Ascending aorta (tissue), 2 donors: Measurements from ENCODE around the gene RAD51B. TPM values are rescaled to one million over a fixed set of nuclear protein-coding genes. Genes with fewer than 3 reads are reported as not detected.

Experiments
- DNase-seq, 2 donors: peaks; one replicate each; pipeline ENCODE4 v3.0.0-alpha.2; 2019; ENCODE audit warnings: low spot score in 2 of 2
- H3K27ac ChIP-seq, 2 donors: fragments of 200-600 bp; sonication (generic); one replicate each; pipeline ENCODE4 v1.5.1; 2016 to 2017; ENCODE audit warnings: mild to moderate bottlenecking in 1 of 2
- H3K27me3 ChIP-seq: fragments of 200-600 bp; sonication (generic); one replicate; pipeline ENCODE4 v1.5.1; 2017
- H3K36me3 ChIP-seq, 2 donors: fragments of 200-600 bp; sonication (generic); one replicate each; pipeline ENCODE4 v1.5.1; 2016
- H3K4me1 ChIP-seq, 2 donors: fragments of 200-600 bp; sonication (generic); one replicate each; pipeline ENCODE4 v1.5.1; 2016 to 2017; ENCODE audit warnings: mild to moderate bottlenecking in 1 of 2
- H3K4me3 ChIP-seq, 2 donors: fragments of 200-600 bp; sonication (generic); one replicate each; pipeline ENCODE4 v1.5.1; 2016 to 2017; ENCODE audit warnings: mild to moderate bottlenecking in 1 of 2
- H3K9me3 ChIP-seq, 2 donors: fragments of 200-600 bp; sonication (generic); one replicate each; pipeline ENCODE4 v1.5.1; 2016
- intact Hi-C: fragments of 100-400 bp; cut with DNase I; formaldehyde crosslinking; loops from one replicate; pipeline ENCODE4 v1.15.1; 2023
- total RNA-seq: library from RNA; depleted of rRNA; stranded (reverse); fragments of >200 nt; gene quantifications from one replicate; pipeline ENCODE4 v1.1.0, GENCODE V29; 2016
- TF ChIP-seq, protein P1 (sequence below), 3 experiments: fragments of 200-600 bp in 2 of 3; fragments of 450-650 bp in 1 of 3; sonication (generic) in 2 of 3; IDR thresholded peaks; one replicate each; pipeline ENCODE4 v1.5.1; 2016 to 2019; ENCODE audit warnings: antibody characterized with exemption in 3 of 3, mild to moderate bottlenecking in 1 of 3, moderate library complexity in 1 of 3

The RAD51B gene
- total RNA-seq, 1 donor from 2014 or later, result not detected

DNA sequence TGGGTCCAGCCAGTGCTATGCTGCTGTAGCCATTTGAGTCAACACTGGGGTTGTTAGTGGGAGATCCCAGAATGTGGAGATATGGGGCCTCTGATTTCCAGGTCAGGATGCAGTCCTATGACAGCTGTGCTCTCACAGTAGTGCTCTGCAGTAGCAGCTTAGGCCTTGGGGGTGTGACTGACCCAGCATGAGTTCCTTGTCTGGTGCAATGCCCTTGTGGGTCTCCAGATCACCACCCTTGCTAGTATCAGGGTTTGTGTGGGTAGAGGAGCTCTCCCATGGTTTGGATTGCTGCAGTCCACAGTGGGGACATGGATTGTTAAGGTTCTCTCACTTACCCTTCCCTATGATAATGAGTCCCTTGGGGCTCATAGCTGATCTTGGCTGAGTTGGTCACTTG, 113.7 kb downstream of the RAD51B start:
- intact Hi-C loops, result no loop called here
- DNase-seq, result no peak
- Histone ChIP-seq H3K36me3 (no peaks in the 10 kb centered on the region), H3K27ac (no peak overlapping the region), H3K4me3 (no peak overlapping the region), H3K27me3 (no peaks in the 10 kb centered on the region), H3K9me3 (peaks cover 7 to 18% of the 10 kb centered on the region in 2 donors), H3K4me1 (peaks cover 0 to 7% of the 10 kb centered on the region in 2 donors)
- TF ChIP-seq, protein P1, sequence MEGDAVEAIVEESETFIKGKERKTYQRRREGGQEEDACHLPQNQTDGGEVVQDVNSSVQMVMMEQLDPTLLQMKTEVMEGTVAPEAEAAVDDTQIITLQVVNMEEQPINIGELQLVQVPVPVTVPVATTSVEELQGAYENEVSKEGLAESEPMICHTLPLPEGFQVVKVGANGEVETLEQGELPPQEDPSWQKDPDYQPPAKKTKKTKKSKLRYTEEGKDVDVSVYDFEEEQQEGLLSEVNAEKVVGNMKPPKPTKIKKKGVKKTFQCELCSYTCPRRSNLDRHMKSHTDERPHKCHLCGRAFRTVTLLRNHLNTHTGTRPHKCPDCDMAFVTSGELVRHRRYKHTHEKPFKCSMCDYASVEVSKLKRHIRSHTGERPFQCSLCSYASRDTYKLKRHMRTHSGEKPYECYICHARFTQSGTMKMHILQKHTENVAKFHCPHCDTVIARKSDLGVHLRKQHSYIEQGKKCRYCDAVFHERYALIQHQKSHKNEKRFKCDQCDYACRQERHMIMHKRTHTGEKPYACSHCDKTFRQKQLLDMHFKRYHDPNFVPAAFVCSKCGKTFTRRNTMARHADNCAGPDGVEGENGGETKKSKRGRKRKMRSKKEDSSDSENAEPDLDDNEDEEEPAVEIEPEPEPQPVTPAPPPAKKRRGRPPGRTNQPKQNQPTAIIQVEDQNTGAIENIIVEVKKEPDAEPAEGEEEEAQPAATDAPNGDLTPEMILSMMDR (IDR thresholded peaks at IDR 0.05), result no peak

DNA sequence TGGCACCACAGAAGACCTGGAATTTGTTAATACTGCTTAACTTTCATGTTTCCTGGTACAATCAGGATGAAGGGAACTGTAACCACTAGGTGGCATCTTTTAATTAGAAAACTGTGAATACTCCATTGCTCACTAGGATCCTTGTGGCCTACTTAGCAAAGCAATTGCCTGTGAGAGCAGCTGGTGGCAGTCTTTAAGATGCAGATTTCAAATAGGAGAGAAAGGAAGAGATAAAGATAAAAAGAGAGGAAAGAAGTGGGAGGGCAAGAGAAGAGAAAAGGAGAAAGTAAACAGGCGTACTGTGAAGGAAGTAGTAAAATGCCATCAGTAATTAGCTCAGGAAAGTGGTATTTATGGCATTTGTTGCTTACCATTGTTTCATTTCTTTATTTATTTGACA, 114.5 kb downstream of the RAD51B start:
- TF ChIP-seq, protein P1 (IDR thresholded peaks at IDR 0.05), result peak; percentile 63 to 74 (median 69)
- Histone ChIP-seq H3K9me3 (peaks cover 7 to 18% of the 10 kb centered on the region in 2 donors), H3K4me3 (no peak overlapping the region), H3K27me3 (no peaks in the 10 kb centered on the region), H3K36me3 (no peaks in the 10 kb centered on the region), H3K27ac (peak overlapping the region in 1 of 2 donors; percentile 24), H3K4me1 (peaks cover 0 to 7% of the 10 kb centered on the region in 2 donors)
- intact Hi-C loops, result loop anchor here (1.0 kb wide), 1 partner anchor 882 kb away; no protein-coding TSS in a partner anchor
- DNase-seq, result no peak

DNA sequence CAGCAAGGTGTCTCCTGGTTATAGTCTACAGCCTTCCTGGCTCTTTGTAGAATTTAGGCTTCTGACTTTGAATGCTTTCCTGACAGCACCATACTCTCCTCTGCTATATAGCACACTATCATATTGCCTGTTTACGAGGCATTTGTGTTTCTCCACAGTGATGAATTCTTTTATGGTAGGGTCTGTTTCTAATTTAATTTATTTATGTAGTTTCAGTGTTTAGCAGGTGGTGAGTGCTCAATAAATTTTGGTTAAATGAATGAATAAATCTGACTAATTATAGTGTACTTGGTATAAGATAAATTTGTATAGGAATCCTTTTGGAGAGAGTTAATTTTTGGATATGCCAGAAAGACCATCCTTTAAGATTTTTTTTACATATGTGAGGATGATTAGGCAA, 115.3 kb downstream of the RAD51B start:
- intact Hi-C loops, result loop anchor here (1.0 kb wide), 1 partner anchor 881 kb away; no protein-coding TSS in a partner anchor
- H3K4me3 ChIP-seq, result no peak overlapping the region

DNA sequence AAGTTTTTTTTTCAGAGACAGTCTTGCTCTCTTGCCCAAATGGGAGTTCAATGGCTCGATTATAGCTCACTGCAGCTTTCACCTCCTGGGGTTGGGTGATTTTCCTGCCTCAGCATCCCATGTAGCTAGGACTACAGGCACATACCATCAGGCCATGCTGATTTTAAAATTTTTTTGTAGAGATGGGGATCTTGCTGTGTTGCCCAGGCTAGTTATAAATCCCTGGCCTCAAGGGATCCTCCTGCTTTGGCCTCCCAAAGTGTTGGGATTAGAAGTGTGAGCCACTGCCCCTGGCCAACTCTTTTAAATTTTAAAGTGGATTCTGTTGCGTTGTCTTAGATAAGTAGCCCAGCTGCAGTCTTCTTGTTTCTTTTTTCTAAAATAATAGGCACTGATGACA, 115.8 kb downstream of the RAD51B start:
- Histone ChIP-seq H3K27me3 (no peaks in the 10 kb centered on the region), H3K4me3 (no peak overlapping the region), H3K36me3 (no peaks in the 10 kb centered on the region), H3K27ac (no peak overlapping the region), H3K4me1 (peaks cover 4 to 10% of the 10 kb centered on the region in 2 donors), H3K9me3 (peaks cover 3 to 10% of the 10 kb centered on the region in 2 donors)
- TF ChIP-seq, protein P1 (IDR thresholded peaks at IDR 0.05), result no peak
- intact Hi-C loops, result no loop called here
- no peak for DNase-seq

More for the DNA sequence above, 115.3 kb downstream of the RAD51B start:
- TF ChIP-seq, protein P1 (IDR thresholded peaks at IDR 0.05), result no peak
- DNase-seq, result no peak
- peak overlapping the region in 1 of 2 donors; percentile 24 for H3K27ac ChIP-seq
- peaks cover 0 to 7% of the 10 kb centered on the region in 2 donors for H3K4me1 ChIP-seq
- no peaks in the 10 kb centered on the region for H3K27me3 ChIP-seq
- H3K36me3 ChIP-seq, result no peaks in the 10 kb centered on the region
- peaks cover 4 to 15% of the 10 kb centered on the region in 2 donors for H3K9me3 ChIP-seq

DNA sequence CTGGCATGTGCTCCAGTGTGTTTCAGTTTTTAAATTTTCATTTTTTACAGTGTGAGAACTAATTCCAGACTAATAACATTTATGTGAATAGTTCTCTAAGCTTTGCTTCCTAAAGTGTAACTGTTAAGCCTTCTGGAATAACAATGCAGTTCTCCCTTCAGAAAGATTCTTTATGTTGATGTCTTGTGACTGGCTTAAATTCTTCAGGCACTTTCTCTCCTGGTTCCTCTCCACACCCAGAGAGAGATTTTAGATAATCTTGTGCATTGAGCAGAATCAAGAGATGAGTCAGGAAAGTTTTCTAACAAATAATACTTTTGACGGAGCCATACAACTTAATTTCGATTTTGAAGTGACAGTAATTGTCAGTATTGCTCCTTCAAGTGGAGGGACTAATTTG, 118.5 kb downstream of the RAD51B start:
- no peak overlapping the region for H3K27ac ChIP-seq
- no peaks in the 10 kb centered on the region for H3K27me3 ChIP-seq
- H3K9me3 ChIP-seq, result no peaks in the 10 kb centered on the region
- no peaks in the 10 kb centered on the region for H3K36me3 ChIP-seq
- intact Hi-C loops, result no loop called here
- no peak overlapping the region for H3K4me3 ChIP-seq
- H3K4me1 ChIP-seq, result peaks cover 18 to 31% of the 10 kb centered on the region in 2 donors
- no peak for DNase-seq
- TF ChIP-seq, protein P1 (IDR thresholded peaks at IDR 0.05), result no peak
